Sigmoid colon (tissue), 7 donors: ENCODE measurements around the gene KRT39. TPM values are rescaled to one million over a fixed set of nuclear protein-coding genes. Genes with fewer than 3 reads are reported as not detected.

Experiments used
- DNase-seq: peaks from one replicate; pipeline ENCODE4 v3.0.0-alpha.2; 2019
- H3K27ac ChIP-seq, 4 donors: fragments of 200-600 bp; sonication (generic); one replicate each; pipeline ENCODE4 v1.5.1; 2016 to 2019; ENCODE audit warnings: mild to moderate bottlenecking in 1 of 4
- H3K27me3 ChIP-seq, 3 donors: fragments of 200-600 bp; sonication (generic); one replicate each; pipeline ENCODE4 v1.5.1; 2019; ENCODE audit warnings: mild to moderate bottlenecking in 1 of 3
- H3K36me3 ChIP-seq, 4 donors: fragments of 200-600 bp; sonication (generic); one replicate each; pipeline ENCODE4 v1.5.1; 2016 to 2019
- H3K4me1 ChIP-seq, 4 donors: fragments of 200-600 bp; sonication (generic); one replicate each; pipeline ENCODE4 v1.5.1; 2017 to 2019
- H3K4me3 ChIP-seq, 4 donors: fragments of 200-600 bp; sonication (generic); one replicate each; pipeline ENCODE4 v1.5.1; 2017 to 2019; ENCODE audit warnings: mild to moderate bottlenecking in 2 of 4, moderate library complexity in 1 of 4
- H3K9me3 ChIP-seq, 4 donors: fragments of 200-600 bp in 3 of 4; sonication (generic) in 3 of 4; one replicate each; pipeline versions ENCODE4 v1.5.1 to v1.6.1; 2013 to 2019
- EP300 ChIP-seq, 4 donors: sonication (generic); formaldehyde crosslinking; IDR thresholded peaks; one replicate each; pipeline ENCODE4 v1.6.1; 2017; ENCODE audit warnings: antibody characterized with exemption in 4 of 4
- POLR2A ChIP-seq, 2 donors: fragments of 450-650 bp; IDR thresholded peaks; one replicate each; pipeline ENCODE4 v1.6.1; 2016; ENCODE audit warnings: antibody characterized with exemption in 2 of 2, mild to moderate bottlenecking in 2 of 2, moderate library complexity in 2 of 2
- POLR2AphosphoS5 ChIP-seq, 4 donors: sonication (generic); formaldehyde crosslinking; IDR thresholded peaks; one replicate each; pipeline ENCODE4 v1.6.1; 2017; ENCODE audit warnings: antibody characterized with exemption in 4 of 4
- WGBS, 2 donors: extraction: QIAGEN DNeasy Blood & Tissue Kit; methylation state at CpG; one replicate each; pipeline ENCODE4 v1.1.7; 2013; 5-methylcytosine and 5-hydroxymethylcytosine counted together
- intact Hi-C: fragments of 100-400 bp; cut with DNase I; formaldehyde crosslinking; loops from one replicate; pipeline ENCODE4 v1.15.1; 2023
- polyA plus RNA-seq, 3 donors: library from polyadenylated mRNA; stranded (reverse); fragments of 200-250 nt; gene quantifications; one replicate each; pipeline ENCODE4 v1.2.3, GENCODE V29; 2013
- total RNA-seq, 4 donors: library from RNA; depleted of rRNA; stranded (reverse); fragments of >200 nt; gene quantifications; one replicate each; pipeline ENCODE4 v1.1.0, GENCODE V29; 2016
- TF ChIP-seq, protein P1 (sequence below), 4 experiments: fragments of 450-650 bp in 3 of 4; fragments of 200-600 bp in 1 of 4; IDR thresholded peaks; one replicate each; pipeline ENCODE4 v1.5.1; 2016 to 2019; ENCODE audit warnings: antibody characterized with exemption in 4 of 4, mild to moderate bottlenecking in 3 of 4, moderate library complexity in 2 of 4
- donor health status: healthy with polysubstance abuse.
- donor health status: Bipolar disorder and iron deficiency.
- donor health status: healthy.

Gene KRT39
- total and polyA plus RNA-seq, 7 donors: 0.07 TPM; not detected in 6

DNA sequence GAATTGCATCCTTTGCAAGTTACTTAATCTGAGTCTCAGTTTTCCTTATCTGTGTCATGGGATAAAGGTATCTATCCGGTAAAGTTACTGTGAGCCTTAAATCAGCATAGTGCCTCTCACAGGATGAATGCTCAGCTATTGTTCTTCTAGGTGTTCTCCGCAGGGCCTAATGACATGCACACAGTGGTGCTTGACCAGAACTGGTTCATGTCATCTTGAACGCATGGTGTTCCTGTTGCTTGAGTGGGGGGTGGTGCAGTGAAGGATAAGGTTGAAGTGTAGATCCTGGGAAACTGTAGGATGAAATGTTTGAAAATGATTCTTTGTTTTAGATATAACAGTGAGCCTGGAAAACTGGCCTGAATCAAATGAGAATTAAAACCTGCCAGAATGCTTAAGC is 13.4 kb upstream of the KRT39 start:
- Histone ChIP-seq H3K27me3 (peaks cover 0 to 7% (median 0%) of the 10 kb centered on the region in 3 donors), H3K9me3 (no peaks in the 10 kb centered on the region), H3K27ac (no peak overlapping the region), H3K4me1 (peaks cover 0 to 8% (median 0%) of the 10 kb centered on the region in 4 donors), H3K36me3 (no peaks in the 10 kb centered on the region), H3K4me3 (no peak overlapping the region)
- no peak for TF ChIP-seq EP300 (IDR thresholded peaks at IDR 0.05)
- TF ChIP-seq POLR2A (IDR thresholded peaks at IDR 0.05): no peak
- TF ChIP-seq POLR2AphosphoS5 (IDR thresholded peaks at IDR 0.05): no peak
- TF ChIP-seq, protein P1, sequence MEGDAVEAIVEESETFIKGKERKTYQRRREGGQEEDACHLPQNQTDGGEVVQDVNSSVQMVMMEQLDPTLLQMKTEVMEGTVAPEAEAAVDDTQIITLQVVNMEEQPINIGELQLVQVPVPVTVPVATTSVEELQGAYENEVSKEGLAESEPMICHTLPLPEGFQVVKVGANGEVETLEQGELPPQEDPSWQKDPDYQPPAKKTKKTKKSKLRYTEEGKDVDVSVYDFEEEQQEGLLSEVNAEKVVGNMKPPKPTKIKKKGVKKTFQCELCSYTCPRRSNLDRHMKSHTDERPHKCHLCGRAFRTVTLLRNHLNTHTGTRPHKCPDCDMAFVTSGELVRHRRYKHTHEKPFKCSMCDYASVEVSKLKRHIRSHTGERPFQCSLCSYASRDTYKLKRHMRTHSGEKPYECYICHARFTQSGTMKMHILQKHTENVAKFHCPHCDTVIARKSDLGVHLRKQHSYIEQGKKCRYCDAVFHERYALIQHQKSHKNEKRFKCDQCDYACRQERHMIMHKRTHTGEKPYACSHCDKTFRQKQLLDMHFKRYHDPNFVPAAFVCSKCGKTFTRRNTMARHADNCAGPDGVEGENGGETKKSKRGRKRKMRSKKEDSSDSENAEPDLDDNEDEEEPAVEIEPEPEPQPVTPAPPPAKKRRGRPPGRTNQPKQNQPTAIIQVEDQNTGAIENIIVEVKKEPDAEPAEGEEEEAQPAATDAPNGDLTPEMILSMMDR (IDR thresholded peaks at IDR 0.05): no peak
- 92 to 96% methylated on average over 3 of the region's 3 CpGs for WGBS, 2 donors
- intact Hi-C loops: no loop called here
- DNase-seq: no peak

DNA sequence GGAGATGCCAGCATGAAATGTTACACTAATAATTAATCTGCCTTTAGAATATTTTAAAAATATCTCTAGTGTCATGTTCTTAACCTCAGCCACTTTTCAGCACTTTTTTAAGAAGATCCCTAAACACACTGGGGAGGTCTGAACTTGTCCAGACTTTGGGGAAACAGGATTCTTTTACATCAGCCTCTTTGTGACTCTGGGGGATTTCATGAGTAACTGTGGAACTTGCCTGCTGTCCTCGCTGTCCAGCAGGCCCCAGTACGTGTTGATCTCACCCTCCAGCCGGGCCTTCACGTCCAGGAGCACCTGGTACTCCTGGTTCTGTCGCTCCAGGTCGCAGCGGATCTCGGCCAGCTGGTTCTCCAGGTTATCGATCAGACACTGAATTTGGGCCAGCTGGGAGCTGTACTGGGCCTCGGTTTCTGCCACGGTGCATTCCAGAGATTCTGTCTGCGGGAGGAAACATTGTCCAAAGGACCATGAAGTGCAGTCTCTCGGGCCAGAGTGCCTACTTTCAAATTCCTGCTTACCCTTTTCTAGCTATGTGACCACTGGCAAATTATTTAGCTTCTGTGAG is 11.9 kb upstream of the KRT39 start:
- peaks cover 0 to 8% (median 0%) of the 10 kb centered on the region in 4 donors for H3K4me1 ChIP-seq
- WGBS, 2 donors: 82 to 94% methylated on average over 13 of the region's 13 CpGs
- H3K9me3 ChIP-seq: no peaks in the 10 kb centered on the region
- intact Hi-C loops: no loop called here
- DNase-seq: no peak
- H3K36me3 ChIP-seq: no peaks in the 10 kb centered on the region
- H3K27ac ChIP-seq: no peak overlapping the region
- H3K4me3 ChIP-seq: no peak overlapping the region
- H3K27me3 ChIP-seq: peaks cover 0 to 7% (median 0%) of the 10 kb centered on the region in 3 donors
- TF ChIP-seq, protein P1 (IDR thresholded peaks at IDR 0.05): no peak
- TF ChIP-seq EP300 (IDR thresholded peaks at IDR 0.05) (no peak), POLR2A (IDR thresholded peaks at IDR 0.05) (no peak), POLR2AphosphoS5 (IDR thresholded peaks at IDR 0.05) (no peak)

DNA sequence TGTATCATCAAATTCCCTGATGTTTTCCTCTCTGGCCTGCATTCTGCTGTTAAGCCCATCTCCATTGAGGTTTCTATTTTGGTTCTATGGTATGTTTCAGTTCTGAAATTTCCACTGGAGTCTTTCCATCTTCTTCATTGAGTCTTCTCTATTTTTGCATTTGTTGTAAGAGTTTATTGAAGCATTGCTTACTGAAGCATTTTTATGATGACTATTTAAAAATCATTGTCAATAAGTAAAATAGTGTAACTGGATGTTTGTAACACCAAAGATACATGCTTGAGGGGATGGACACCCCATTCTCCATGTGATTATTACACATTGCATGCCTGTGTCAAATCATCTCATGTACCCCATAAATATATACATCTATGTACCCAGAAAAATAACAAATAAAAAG is 8.8 kb upstream of the KRT39 start:
- peaks cover 0 to 7% (median 0%) of the 10 kb centered on the region in 3 donors for H3K27me3 ChIP-seq
- TF ChIP-seq, protein P1 (IDR thresholded peaks at IDR 0.05): no peak
- TF ChIP-seq EP300 (IDR thresholded peaks at IDR 0.05) (no peak), POLR2A (IDR thresholded peaks at IDR 0.05) (no peak), POLR2AphosphoS5 (IDR thresholded peaks at IDR 0.05) (no peak)
- no peaks in the 10 kb centered on the region for H3K36me3 ChIP-seq
- H3K27ac ChIP-seq: no peak overlapping the region
- DNase-seq: no peak
- no peaks in the 10 kb centered on the region for H3K9me3 ChIP-seq
- no peak overlapping the region for H3K4me3 ChIP-seq
- intact Hi-C loops: no loop called here
- peaks cover 0 to 2% (median 0%) of the 10 kb centered on the region in 4 donors for H3K4me1 ChIP-seq

DNA sequence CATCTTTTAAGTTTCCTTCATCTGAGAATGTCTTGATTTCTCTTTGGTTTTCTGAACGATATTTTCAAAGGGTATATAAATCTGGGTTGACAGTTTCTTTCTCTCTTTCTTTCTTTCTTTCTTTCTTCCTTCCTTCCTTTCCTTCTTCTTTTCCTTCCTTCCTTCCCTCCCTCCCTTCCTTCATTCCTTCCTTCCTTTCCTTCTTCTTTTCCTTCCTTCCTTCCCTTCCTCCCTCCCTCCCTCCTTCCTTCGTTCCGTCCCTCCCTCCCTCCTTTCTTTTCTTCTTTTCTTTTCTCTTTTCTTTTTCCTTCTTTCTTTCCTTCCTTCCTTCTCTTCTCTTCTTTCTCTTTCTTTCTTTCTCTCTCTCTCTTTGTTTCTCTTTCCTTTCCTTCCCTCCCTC is 7.6 kb upstream of the KRT39 start:
- H3K4me3 ChIP-seq: no peak overlapping the region
- H3K9me3 ChIP-seq: no peaks in the 10 kb centered on the region
- DNase-seq: no peak
- intact Hi-C loops: no loop called here
- TF ChIP-seq POLR2A (IDR thresholded peaks at IDR 0.05) (no peak), POLR2AphosphoS5 (IDR thresholded peaks at IDR 0.05) (no peak)
- H3K4me1 ChIP-seq: no peaks in the 10 kb centered on the region
- peaks cover 0 to 7% (median 0%) of the 10 kb centered on the region in 3 donors for H3K27me3 ChIP-seq
- H3K27ac ChIP-seq: no peak overlapping the region
- H3K36me3 ChIP-seq: no peaks in the 10 kb centered on the region
- 93 to 94% methylated on average over 3 of the region's 3 CpGs for WGBS, 2 donors

DNA sequence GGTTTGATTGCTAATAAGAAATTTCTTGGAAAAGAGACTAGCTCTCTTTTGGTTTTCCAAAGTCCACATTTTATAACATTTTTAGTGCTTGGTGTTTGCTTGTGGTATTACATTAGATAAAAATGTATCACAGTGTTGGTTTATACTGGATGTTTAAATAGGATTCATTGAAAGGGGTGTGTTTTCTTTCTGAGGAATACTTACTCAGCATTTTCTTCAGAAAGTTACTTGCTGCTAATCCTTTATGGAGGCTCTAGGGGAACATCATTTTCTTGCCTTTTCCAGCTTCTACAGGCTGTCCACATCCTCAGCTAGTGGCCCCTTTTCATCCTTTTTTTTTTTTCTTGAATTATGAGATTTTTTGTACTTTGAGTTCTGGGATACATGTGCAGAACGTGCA is 834 bp upstream of the KRT39 start:
- TF ChIP-seq POLR2AphosphoS5 (IDR thresholded peaks at IDR 0.05) (no peak), EP300 (IDR thresholded peaks at IDR 0.05) (no peak), POLR2A (IDR thresholded peaks at IDR 0.05) (no peak)
- TF ChIP-seq, protein P1 (IDR thresholded peaks at IDR 0.05): no peak
- Histone ChIP-seq H3K27ac (no peak overlapping the region), H3K4me1 (no peaks in the 10 kb centered on the region), H3K9me3 (no peaks in the 10 kb centered on the region), H3K27me3 (no peaks in the 10 kb centered on the region), H3K36me3 (no peaks in the 10 kb centered on the region), H3K4me3 (no peak overlapping the region)
- intact Hi-C loops: no loop called here
- DNase-seq: no peak
- WGBS, 2 donors: 63 to 94% methylated on average over 1 of the region's 1 CpG
